ENCODE data around the gene SSTR3. TPM values are rescaled to one million over a fixed set of nuclear protein-coding genes. Genes with fewer than 3 reads are reported as not detected.

SSTR3 gene
- 10 to 100 TPM; 13.5 to 13.7 TPM for total RNA-seq
- polyA plus RNA-seq: 1 to 10 TPM; 2.9 to 7.3 (median 4.2) TPM
- total RNA-seq: 2.0 to 21.0 (median 14.0) reads per million in 6 experiments

DNA sequence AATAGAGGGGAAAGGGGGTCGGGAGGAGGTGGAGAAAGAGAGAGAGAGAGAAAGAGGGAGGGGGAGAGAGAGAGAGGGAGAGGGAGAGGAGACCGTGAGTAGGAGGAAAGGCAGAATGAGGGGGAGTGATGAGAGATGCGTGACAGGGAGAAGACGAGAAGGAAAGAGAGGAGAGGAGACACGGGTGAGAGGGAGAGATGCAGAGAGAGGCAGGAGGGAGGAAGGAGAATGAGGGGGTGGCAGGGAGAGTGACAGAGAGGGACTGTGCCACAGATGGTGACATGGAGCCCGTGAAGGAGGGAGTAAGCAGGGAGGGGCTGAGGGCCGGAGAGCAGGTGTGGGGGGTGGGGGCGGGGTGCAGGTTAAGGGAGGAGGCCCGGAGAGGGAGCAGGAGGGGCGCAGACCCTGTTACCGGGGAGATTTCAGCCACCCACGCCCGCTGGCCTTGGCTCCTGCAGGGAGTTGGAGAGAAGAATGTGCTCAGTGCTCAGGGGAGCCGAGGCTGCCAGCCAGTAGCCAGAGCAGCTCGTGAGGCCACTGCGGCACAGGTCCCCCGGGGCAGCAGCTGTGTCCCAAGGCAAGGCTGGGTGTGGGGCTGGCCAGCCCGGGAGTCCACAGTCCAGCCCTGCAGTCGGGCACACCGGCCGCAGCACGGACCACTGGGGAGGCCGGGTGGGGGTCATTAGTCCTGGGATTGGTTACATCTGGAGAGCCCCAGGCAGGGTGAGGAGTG is at the start of gene SSTR3:
Gene SSTR3 (minus strand): TSS at position 304 of the 733 bp plus-strand sequence. CDS start 4,674 bp downstream, outside the sequence.
- POLR2A ChIA-PET: interaction anchor here (16.8 to 31.6 kb wide), 2 partner anchors 9 to 29 kb away, joined by 308 to 1090 read pairs; partner anchors contain the start of gene RAC2
- Mint-ChIP-seq H3K4me1 (peaks cover 31 to 93% (median 71%) of the 10 kb centered on the region in 4 donors), H3K4me3 (peak within 1 kb of the TSS in 6 of 10 donors; percentile 11 to 57 (median 40)), H3K9me3 (no peaks in the 10 kb centered on the region), H3K27ac (peak within 1 kb of the TSS in 8 of 10 donors; percentile 37 to 79 (median 70)), H3K27me3 (no peaks in the 10 kb centered on the region), H3K36me3 (peaks cover 0 to 21% (median 15%) of the 10 kb centered on the region in 3 donors)
- no peak for ATAC-seq
- peak in 1 of 10 donors; percentile 27 for DNase-seq

GRCh38 chr22:37260901-37261336 is 48.6 kb upstream of the SSTR3 start:
- peaks cover 0 to 12% (median 0%) of the 10 kb centered on the region in 9 donors for H3K9me3 Mint-ChIP-seq
- H3K36me3 Mint-ChIP-seq: peaks cover 0 to 5% (median 0%) of the 10 kb centered on the region in 3 donors
- peaks cover 0 to 1% (median 0%) of the 10 kb centered on the region in 5 donors for H3K27me3 Mint-ChIP-seq
- ATAC-seq: peak; percentile 76 to 85
- peak in 9 of 10 donors; percentile 41 to 83 (median 61) for DNase-seq
- H3K4me3 Mint-ChIP-seq: peak overlapping the region in 6 of 10 donors; percentile 9 to 53 (median 30)
- POLR2A ChIA-PET: interaction anchor here (0.8 to 10.0 kb wide), 14 partner anchors 19 to 229 kb away, joined by 3 to 180 read pairs (median 10); partner anchors contain the start of genes CYTH4 and RAC2
- peaks cover 16 to 26% (median 24%) of the 10 kb centered on the region in 4 donors for H3K4me1 Mint-ChIP-seq
- H3K27ac Mint-ChIP-seq: peak overlapping the region; percentile 10 to 90 (median 54)

- peaks cover 0 to 5% (median 0%) of the 10 kb centered on the region in 3 donors for H3K36me3 Mint-ChIP-seq
- POLR2A ChIA-PET: interaction anchor here (0.8 to 10.0 kb wide), 16 partner anchors 10 to 224 kb away, joined by 3 to 180 read pairs (median 7); partner anchors contain the start of genes CYTH4 and RAC2
- peaks cover 19 to 29% (median 25%) of the 10 kb centered on the region in 4 donors for H3K4me1 Mint-ChIP-seq
- H3K27me3 Mint-ChIP-seq: peaks cover 0 to 1% (median 0%) of the 10 kb centered on the region in 5 donors
- H3K4me3 Mint-ChIP-seq: peak overlapping the region in 5 of 10 donors; percentile 9 to 53 (median 29)
- ATAC-seq (peak in 1 of 2 donors; percentile 15), DNase-seq (no peak)
- H3K27ac Mint-ChIP-seq: peak overlapping the region in 5 of 10 donors; percentile 25 to 72 (median 53)
- peaks cover 0 to 12% (median 0%) of the 10 kb centered on the region in 9 donors for H3K9me3 Mint-ChIP-seq
Measured at GRCh38 chr22:37260155-37260795, 48.0 kb upstream of the SSTR3 start.

DNA sequence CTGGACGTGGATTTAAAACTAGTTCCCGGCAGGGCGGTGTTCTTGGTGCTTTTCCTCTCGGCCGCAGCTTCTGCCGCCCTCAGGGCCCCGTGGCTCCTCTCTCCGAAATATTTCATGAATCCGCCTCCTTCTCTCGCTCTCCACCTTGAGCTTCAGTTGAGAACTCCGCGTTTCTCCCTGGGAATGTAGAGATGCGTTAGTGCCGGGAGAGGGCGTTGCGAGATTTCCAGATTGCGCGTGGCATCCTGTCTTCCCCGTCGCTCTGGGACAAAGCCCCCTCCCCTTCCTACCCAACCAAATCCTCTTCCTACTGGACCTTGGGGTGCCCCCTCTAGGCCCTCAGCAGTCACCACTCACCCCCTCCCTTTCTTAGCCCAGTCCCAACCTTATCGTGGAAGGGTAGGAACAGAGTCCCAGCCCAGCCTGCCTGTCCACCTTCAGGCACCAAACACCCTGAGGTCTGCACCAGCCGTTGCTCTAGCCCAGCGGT is 47.3 kb upstream of the SSTR3 start:
- peak overlapping the region; percentile 25 to 75 (median 57) for H3K27ac Mint-ChIP-seq
- ATAC-seq (peak; percentile 36 to 42), DNase-seq (peak in 1 of 10 donors; percentile 21)
- POLR2A ChIA-PET: interaction anchor here (0.9 to 10.0 kb wide), 14 partner anchors 9 to 93 kb away, joined by 3 to 180 read pairs (median 10); partner anchors contain the start of gene RAC2
- peak overlapping the region in 7 of 10 donors; percentile 3 to 67 (median 39) for H3K4me3 Mint-ChIP-seq
- peaks cover 0 to 5% (median 0%) of the 10 kb centered on the region in 3 donors for H3K36me3 Mint-ChIP-seq
- peaks cover 20 to 30% (median 25%) of the 10 kb centered on the region in 4 donors for H3K4me1 Mint-ChIP-seq
- peaks cover 0 to 10% (median 0%) of the 10 kb centered on the region in 9 donors for H3K9me3 Mint-ChIP-seq
- peaks cover 0 to 1% (median 0%) of the 10 kb centered on the region in 5 donors for H3K27me3 Mint-ChIP-seq

GRCh38 chr22:37258753-37259401 is 46.6 kb upstream of the SSTR3 start:
- POLR2A ChIA-PET: interaction anchor here (0.9 to 10.0 kb wide), 11 partner anchors 9 to 92 kb away, joined by 3 to 180 read pairs (median 7); partner anchors contain the start of gene RAC2
- peaks cover 20 to 30% (median 25%) of the 10 kb centered on the region in 4 donors for H3K4me1 Mint-ChIP-seq
- peaks cover 0 to 3% (median 0%) of the 10 kb centered on the region in 9 donors for H3K9me3 Mint-ChIP-seq
- H3K36me3 Mint-ChIP-seq: peaks cover 0 to 4% (median 0%) of the 10 kb centered on the region in 3 donors
- peak overlapping the region in 1 of 10 donors; percentile 36 for H3K27ac Mint-ChIP-seq
- ATAC-seq: no peak
- no peak for DNase-seq
- peaks cover 0 to 1% (median 0%) of the 10 kb centered on the region in 5 donors for H3K27me3 Mint-ChIP-seq
- H3K4me3 Mint-ChIP-seq: no peak overlapping the region

DNA sequence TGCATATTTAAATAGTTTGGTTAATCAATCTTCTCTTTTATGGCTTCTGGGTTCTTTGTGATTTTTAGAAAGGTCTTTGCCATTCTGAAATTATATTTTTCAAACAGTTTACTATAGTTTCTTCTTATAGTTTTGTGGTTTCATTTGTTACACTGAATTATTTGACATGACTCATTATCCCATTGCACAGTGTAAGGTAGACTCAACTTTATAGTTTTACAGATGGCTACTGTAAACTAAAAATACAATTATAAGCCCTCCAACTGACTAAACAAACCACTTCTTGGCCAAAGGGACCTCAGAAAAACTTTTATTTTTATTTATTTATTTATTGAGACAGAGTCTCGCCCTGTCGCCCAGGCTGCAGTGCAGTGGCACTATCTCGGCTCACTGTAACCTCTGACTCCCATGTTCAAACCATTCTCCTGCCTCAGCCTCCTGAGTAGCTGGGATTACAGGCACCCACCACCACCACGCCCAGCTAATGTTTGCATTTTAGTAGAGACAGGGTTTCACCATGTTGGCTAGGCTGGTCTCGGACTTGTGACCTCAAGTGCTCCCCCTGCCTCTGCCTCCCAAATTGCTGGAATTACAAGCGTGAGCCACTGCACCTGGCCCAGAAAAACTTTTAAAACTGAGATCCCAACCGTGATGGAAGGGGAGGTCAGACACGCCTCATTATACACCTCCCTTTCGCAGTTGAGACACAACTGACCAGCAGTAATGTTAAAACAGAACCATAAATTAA is 45.9 kb upstream of the SSTR3 start:
- Mint-ChIP-seq H3K36me3 (no peaks in the 10 kb centered on the region), H3K9me3 (no peaks in the 10 kb centered on the region), H3K4me3 (no peak overlapping the region), H3K4me1 (peaks cover 20 to 30% (median 26%) of the 10 kb centered on the region in 4 donors), H3K27ac (peak overlapping the region in 1 of 10 donors; percentile 57), H3K27me3 (peaks cover 0 to 1% (median 0%) of the 10 kb centered on the region in 5 donors)
- no peak for ATAC-seq
- DNase-seq: no peak
- POLR2A ChIA-PET: interaction anchor here (1.3 to 10.0 kb wide), 4 partner anchors 17 to 59 kb away, joined by 3 to 180 read pairs (median 24); partner anchors contain the start of gene RAC2

GRCh38 chr22:37256075-37256726 is 43.9 kb upstream of the SSTR3 start:
- POLR2A ChIA-PET: interaction anchor here (1.2 to 10.0 kb wide), 3 partner anchors 15 to 34 kb away, joined by 4 to 180 read pairs (median 13); partner anchors contain the start of gene RAC2
- DNase-seq: no peak
- Mint-ChIP-seq H3K36me3 (no peaks in the 10 kb centered on the region), H3K4me3 (no peak overlapping the region), H3K27ac (peak overlapping the region in 3 of 10 donors; percentile 10 to 81 (median 40)), H3K4me1 (peaks cover 20 to 30% (median 26%) of the 10 kb centered on the region in 4 donors), H3K9me3 (no peaks in the 10 kb centered on the region), H3K27me3 (peaks cover 0 to 1% (median 0%) of the 10 kb centered on the region in 5 donors)
- no peak for ATAC-seq

GRCh38 chr22:37255558-37256006 is 43.3 kb upstream of the SSTR3 start:
- H3K27ac Mint-ChIP-seq: peak overlapping the region in 4 of 10 donors; percentile 3 to 58 (median 26)
- no peaks in the 10 kb centered on the region for H3K36me3 Mint-ChIP-seq
- peaks cover 0 to 1% (median 0%) of the 10 kb centered on the region in 5 donors for H3K27me3 Mint-ChIP-seq
- no peak overlapping the region for H3K4me3 Mint-ChIP-seq
- DNase-seq (no peak), ATAC-seq (no peak)
- POLR2A ChIA-PET: interaction anchor here (1.2 to 10.0 kb wide), 3 partner anchors 14 to 33 kb away, joined by 4 to 180 read pairs (median 13); partner anchors contain the start of gene RAC2
- H3K4me1 Mint-ChIP-seq: peaks cover 14 to 24% (median 20%) of the 10 kb centered on the region in 4 donors
- H3K9me3 Mint-ChIP-seq: no peaks in the 10 kb centered on the region

DNA sequence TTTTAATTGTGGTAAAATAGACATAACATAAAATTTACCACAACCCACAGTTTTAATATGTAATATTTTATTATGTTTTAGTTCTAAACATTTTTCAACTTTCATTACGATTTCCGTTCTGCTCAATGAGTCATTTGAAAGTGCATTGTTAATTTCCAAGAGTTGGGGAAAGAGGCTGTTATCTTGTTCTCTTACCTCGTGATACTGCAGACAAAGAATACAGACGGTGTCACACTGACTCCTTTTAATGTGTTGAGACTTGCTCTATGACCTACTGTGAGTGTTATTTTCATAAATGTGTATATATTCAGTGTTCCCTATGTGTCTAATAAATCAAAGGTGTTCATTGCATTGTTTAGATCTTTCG is 42.6 kb upstream of the SSTR3 start:
- ATAC-seq (no peak), DNase-seq (no peak)
- Mint-ChIP-seq H3K4me1 (peaks cover 12 to 17% (median 14%) of the 10 kb centered on the region in 4 donors), H3K27me3 (peaks cover 0 to 1% (median 0%) of the 10 kb centered on the region in 5 donors), H3K9me3 (no peaks in the 10 kb centered on the region), H3K27ac (peak overlapping the region in 3 of 10 donors; percentile 12 to 35 (median 33)), H3K4me3 (no peak overlapping the region), H3K36me3 (no peaks in the 10 kb centered on the region)
- POLR2A ChIA-PET: interaction anchor here (0.9 to 27.3 kb wide), 3 partner anchors 25 to 46 kb away, joined by 4 to 1090 read pairs (median 13); partner anchors contain the start of gene SSTR3

DNA sequence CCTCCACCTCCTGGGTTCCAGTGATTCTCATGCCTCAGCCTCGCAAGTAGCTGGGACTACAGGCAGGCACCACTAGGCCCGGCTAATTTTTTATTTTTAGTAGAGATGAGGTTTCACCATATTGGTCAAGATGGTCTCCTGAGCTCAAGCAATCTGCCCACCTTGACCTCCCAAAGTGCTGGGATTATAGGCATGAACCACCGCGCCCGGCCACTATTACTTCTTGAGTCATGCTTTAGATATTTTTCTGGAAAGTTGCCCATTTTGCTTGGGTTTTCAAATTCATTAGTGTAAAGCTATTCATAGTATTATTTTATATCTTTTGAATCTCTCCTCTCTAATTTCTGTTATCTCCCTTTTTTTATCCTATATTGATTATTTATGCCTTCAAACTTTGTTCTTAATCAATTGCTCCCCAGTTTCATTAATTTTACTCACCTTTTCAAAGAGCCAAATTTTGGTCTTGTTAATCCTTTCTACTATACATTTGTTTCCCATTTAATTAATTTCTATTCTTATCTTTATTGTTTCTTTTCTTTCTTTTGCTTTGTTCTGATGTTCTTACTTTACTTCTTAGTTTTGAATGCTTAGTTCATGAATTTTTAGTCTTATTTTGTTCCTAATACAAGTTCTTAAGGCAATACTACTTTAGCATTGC is 42.1 kb upstream of the SSTR3 start:
- Mint-ChIP-seq H3K27ac (peak overlapping the region in 3 of 10 donors; percentile 12 to 35 (median 33)), H3K27me3 (peaks cover 0 to 1% (median 0%) of the 10 kb centered on the region in 5 donors), H3K4me1 (peaks cover 6 to 11% (median 9%) of the 10 kb centered on the region in 4 donors), H3K4me3 (no peak overlapping the region), H3K36me3 (no peaks in the 10 kb centered on the region), H3K9me3 (no peaks in the 10 kb centered on the region)
- DNase-seq (no peak), ATAC-seq (no peak)
- POLR2A ChIA-PET: interaction anchor here (0.9 to 27.3 kb wide), 4 partner anchors 21 to 46 kb away, joined by 3 to 1090 read pairs (median 8); partner anchors contain the start of gene SSTR3

All from naive thymus-derived CD8-positive, alpha-beta T cell (primary cell).